GM19193 (cell line): ENCODE measurements around the gene GIMAP2.

Source experiments
- POLR2A ChIP-seq: IDR thresholded peaks from 4 replicates; pipeline ENCODE4 v1.6.1; 2011; ENCODE audit not compliant: insufficient read depth, insufficient read length; ENCODE audit errors: extremely low read depth

The GIMAP2 gene

DNA sequence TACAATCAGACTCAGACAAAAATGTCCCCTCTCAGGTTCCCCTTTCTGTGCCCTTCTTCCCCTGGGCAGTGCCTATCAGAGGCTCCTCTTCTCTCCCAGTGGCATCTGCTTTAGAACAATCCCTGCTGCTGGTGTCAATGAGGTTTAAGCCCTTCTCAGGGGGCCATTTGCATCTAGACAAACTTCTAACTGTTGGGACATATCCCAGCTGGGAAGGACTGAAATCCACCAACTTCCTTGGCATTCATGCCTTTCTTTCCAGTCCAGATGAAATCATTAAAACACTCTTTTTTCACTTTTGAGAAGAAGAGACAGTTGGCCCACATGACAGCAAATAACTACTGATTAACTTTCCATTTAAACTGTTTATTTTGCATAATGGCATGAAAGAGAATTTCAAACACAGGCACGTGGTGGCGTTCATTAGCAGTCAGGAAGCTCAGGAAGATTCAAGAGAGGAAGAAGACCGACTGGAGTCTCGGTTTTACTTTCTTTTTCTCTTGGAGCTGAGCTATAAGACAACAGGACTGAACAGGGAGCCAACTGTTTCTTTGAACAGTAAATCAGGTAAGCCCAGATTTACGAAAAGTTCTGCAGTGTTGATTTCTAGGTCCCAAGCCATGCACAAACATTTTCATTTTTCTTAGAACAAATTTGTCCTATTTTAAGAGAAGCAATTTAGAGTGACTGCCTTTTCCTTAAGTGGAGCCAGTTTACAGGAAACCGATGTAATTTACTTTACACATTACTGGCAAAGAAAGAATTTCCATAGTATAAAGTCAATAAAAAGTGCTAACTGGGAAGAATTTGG lies at the start of gene GIMAP2:
Gene GIMAP2 (plus strand): TSS at position 488 of the 811 bp plus-strand sequence. CDS start 1,354 bp downstream, outside the sequence.
- TF ChIP-seq POLR2A: no peak

DNA sequence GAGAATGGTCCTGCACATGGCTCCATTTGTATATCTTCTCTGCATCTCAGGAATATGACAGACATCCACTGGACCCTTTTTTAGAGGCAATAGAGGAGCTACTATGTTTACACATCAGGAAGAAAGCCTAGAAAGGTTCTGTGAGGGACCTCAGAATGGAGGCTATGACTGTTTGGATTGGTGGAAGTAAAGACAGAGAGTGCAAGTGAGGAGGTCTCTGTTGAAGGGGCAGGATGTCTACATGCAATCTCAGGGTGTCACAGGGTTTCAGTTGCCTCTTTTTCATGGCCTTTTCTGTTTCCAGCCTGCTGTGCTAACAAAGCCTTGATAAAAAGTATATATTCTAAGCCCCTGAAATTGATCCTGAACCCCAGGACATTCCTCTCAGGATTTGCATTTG lies 43.7 kb upstream of the GIMAP2 start:
- TF ChIP-seq POLR2A: no peak

DNA sequence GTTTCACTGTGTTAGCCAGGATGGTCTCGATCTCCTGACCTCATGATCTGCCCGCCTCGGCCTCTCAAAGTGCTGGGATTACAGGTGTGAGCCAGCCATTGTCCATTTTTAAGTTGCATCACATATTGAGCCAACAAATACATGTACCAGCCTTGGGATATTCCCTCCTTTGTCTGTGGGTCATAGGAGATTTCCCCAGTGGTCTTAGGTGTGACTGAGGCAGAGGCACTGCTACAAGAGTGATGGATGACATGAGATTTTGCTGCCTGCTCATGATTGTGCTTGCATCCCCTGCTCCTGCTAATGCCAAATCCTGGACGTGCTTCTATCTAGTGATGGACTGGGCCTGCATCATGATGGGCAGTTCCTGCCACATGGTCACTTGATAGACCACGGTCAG lies 42.6 kb upstream of the GIMAP2 start:
- TF ChIP-seq POLR2A: no peak

DNA sequence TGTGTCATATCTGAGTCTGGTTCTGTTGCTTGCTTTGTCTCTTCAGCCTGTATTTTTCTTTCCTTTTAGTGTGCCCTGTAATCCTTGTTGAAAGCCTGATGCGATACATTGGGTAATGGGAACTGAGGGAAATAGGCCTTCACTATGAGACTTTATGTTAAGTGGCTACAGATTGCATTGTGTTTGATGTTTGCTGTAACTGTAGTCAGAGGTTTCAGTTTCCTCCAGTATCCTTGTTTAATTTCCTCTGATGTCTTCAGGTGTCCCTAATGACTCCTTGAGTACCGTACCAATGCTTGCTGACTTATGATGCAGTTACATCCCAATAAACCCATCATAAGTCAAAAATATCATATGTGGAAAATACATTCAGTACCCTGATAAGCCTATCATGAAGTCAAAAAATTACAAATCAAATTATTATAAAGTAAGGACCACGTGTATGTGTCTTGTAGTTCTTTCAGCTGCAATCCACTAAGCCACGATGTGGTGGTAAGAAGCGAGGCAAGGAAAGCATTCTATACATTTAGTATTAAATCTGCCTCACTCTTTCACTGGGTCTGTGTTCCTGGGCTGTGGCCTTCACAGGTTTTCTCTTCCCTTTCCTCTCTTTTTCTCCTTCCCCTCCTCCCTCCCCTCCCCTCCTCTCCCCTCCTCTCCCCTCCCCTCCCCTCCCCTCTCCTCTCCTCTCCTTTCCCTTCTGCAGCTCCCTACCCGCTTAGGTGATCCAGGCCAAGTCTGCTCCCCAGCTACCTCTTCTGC lies 40.1 kb upstream of the GIMAP2 start:
- no peak for TF ChIP-seq POLR2A

DNA sequence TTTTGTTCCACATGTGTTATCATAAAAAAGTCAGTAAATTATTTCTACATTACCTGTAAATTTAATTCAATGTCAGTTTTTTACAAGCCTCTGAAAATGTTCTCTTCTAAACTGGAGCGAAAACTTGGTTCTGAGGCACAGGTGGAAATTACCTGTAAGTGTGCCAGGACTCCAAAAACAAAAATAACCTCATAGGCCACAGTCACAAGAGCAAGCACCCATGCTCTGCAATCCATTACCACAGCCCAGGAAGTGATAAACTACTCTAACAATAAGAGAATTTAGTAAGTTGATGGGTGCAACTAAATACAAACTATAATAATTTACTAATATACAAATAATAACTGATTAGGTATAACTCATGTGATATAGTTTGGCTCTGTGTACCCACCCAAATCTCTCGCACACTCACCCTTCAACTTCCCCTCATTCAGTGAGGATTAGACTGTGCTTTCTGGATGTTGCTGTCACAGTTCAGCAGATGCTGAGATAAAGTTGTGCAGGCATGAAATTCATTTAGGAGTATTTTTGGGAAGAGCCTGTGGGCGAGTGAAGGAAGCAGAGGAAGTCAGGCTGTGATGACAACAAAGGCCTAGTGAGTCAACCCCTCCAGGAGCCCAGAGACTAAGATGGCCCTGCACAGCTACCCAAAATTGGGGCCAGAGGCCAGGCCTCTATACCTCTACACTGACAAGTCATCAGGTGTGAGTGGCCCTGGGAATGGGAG lies 37.0 kb upstream of the GIMAP2 start:
- TF ChIP-seq POLR2A: no peak

DNA sequence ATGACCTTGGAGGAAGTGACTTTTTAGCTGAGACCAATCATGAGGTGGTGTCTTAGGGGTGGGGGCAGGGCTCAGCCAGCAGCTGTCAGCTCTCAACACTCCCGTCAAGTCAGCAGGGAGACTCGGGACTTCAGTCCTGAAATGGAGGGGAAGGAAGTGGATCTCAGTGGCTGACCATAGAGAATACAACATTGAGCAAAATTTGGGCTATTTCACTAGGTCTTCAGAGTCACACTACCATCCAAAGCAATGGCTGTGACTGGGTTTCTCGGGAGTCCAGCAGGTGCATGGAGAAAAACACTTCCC lies 36.5 kb upstream of the GIMAP2 start:
- TF ChIP-seq POLR2A: no peak

DNA sequence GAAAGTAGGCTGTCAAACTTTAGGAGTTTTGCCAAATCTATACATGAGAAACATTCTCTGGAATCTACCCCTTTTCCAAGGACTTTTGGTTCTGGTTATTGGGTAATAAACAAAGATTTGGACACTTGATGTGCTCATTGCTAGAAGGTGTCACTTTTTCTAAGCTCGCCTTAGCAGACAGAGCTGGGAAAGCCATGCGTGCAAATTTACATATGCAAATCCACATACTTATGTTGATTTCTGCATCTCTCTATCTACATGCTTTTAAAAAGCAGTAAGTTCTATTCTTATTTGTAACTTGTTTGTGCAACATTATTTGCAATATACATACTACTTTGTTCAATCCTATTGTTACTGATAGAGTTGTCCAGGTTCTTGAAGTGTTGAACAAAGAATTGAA lies 30.8 kb upstream of the GIMAP2 start:
- TF ChIP-seq POLR2A: no peak

DNA sequence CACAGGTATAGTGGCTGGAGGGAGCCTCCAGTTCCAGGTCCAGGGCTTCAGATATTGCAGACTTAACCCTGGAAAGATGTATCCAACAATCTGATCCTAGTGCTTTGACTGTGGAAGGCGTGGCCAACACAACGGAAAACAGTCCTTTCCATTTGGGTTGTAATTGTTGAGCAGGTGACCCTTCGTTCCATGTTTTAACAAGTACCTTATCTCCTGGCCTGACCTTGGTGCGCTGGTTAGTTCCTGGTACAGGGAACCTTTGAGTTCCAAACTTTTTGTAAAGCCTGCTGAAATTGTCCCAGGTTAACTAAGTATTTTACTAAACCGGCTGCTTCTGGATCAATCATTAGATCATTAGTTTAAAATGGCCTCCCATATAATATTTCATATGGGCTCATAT lies 29.5 kb upstream of the GIMAP2 start:
- no peak for TF ChIP-seq POLR2A

DNA sequence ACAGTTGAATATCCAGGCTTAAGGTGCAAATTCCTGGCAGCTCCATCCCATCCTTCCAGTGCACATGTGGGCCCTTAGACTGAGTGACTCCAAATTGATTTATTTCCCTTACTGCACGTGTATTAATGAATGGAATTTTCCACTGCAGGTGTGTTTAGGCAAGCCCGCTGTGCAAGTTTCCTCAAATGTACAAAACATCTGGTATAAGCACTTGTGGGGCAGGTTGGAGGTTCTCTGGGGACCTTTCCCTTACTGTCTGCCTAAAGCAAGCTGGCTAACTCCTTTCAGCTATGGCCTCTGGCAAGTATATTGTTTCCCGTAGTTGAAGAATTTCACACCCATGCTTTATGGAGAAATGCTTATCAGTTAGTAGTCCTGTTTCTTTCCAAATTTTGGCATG lies 28.0 kb upstream of the GIMAP2 start:
- TF ChIP-seq POLR2A: no peak

DNA sequence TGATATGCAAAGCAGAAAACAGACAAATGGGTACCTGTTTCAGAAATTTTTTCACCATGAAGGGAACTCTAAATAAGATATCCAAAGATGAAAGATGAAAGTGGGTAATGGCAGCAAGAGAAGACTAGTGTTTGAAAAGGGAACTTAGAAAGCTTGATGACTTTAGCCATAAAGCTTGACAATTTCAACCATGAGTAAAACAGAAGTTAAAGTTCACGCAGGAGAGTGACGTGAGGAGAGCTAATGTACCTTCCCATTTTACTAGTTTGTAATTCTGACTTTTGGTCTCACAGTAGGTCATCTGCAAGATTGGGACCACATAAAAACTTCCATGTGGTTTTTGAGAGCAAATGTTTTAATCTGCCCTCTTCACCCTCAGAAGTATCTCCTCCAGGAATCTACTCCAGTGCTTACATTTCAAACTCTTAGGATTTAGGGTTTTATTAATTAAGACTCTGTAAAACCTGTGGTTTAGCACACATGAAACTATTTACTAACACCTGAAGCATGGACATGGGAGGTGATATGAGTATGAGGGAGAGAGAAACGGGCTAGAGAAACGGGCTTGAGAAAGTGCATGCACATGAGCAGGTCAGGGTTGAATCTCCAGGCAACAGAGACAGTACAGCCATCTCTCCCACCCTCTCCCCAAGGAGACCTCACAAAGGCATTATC lies 24.4 kb upstream of the GIMAP2 start:
- no peak for TF ChIP-seq POLR2A

DNA sequence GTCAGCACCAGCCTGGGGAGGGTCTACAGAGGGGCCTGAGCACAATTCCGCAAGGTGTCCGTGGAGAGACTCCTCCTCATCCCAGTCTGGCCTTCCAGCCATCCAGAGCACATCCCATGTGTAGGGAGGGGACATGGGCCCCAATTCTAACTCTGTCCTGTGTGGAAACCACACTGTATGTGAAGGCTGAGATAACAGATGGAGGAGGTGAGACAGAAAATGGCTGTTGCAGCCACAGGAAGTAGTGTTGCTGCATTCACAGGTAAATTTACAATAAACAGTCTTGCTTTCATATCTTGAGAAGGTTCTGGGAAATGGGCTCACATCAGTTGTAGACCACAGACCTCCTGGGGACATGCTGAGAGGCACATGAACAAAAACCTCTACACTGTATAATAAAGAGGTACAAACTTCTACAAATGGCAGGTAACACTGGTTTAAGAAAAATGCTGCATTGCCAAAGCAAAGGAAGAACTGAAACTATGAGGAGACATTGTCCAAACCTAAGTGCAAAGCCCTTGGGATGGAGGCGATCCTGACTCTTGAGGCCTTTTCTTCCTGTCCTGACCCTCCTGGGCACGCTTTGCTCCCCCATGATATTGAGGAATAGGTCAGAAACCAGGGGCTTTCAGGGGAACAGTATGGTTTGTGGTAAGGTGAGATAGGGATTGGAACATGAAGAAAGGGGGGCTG lies 21.6 kb upstream of the GIMAP2 start:
- no peak for TF ChIP-seq POLR2A

DNA sequence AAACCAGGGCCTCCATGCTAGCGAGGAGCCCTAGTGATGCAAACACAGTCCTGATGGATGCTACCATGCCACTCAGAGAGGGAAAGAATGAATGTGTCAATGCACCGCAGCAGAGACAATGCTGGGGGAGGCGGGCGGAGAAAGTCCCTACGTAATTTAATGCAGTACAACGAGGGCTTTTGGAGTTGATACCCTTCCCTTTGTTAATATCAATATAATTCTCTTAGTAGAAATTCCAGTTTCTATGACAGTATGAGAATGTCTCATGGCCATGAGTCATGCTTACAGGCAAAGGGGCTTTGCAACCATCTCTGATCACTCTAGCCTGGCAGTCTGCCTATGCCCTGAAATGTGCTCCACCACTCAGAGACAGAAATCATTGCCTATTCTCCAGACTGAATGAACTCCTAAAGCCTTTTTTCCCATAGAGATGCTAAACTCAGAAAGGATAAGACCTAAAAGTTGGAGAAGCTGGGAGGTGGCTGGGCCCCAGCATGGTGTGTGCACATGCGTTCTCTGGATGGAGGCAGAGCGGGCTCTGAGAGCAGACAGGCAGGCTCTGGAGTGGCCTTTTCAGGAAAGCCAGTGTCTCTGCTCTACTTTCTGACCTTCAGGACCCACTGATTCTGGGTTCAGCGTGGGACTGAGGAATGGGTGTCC lies 20.3 kb upstream of the GIMAP2 start:
- TF ChIP-seq POLR2A: no peak

DNA sequence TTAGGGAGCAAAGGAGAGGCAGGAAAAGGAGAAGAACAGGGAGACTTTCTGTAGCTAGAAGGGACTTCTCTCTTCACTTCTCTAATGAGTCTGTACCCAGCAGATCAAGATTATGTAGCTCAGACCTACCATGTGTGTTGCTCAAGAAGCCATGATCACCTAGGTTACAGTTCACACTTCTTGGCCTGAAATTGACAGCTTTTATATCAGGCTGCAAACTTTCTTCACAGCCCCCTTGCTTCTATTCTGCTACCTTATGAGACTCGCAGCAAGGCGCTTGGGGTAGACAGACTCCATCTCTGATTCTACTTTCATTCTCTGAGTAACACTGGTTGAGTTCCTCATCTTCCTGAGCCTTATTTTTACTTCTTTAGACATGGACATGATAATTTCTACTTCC lies 19.6 kb upstream of the GIMAP2 start:
- TF ChIP-seq POLR2A: no peak

DNA sequence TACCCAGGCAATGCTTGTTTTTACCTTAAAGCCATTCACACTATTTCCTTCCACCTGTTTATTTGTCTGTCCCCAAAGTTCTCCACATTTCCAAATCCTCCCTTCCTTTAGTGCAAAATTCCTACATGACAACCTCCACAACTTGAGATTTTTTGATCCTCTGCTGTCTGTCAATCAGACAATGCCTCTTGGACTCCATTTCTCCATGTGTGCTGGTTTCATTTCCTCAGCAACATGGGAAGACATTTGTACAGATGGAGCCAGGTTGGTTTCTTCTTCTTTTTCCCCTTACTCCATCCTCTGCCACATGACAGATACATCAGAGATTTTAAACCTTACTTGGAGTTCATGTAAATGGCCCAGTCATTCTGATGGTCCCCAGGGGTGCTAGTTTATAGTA lies 19.1 kb upstream of the GIMAP2 start:
- no peak for TF ChIP-seq POLR2A
